ENCODE data around the gene LTBP3. TPM values are rescaled to one million over a fixed set of nuclear protein-coding genes. Genes with fewer than 3 reads are reported as not detected.

Gene LTBP3
- total and polyA plus RNA-seq, 2 of the 4 experiments (the other 2 are of a cell fraction): 6.6 to 145 TPM

GRCh38 chr11:65489706-65490320 lies 68.3 kb downstream of the LTBP3 start:
- no CpG with 5 or more reads among the region's 8 CpGs for WGBS, 2 experiments (ENCODE audit: extremely low coverage in 2 of 2, insufficient read length in 1 of 2)
- no peak for TF ChIP-seq CHD1 (IDR thresholded peaks at IDR 0.05; ENCODE audit: low read depth, low read length)
- TF ChIP-seq POLR2A (IDR thresholded peaks at IDR 0.05; ENCODE audit: low read depth, low read length): peak; percentile 61

More at GRCh38 chr11:65489706-65490320, 68.3 kb downstream of the LTBP3 start:
- Histone ChIP-seq H2BK15ac (ENCODE audit: low read depth, low read length) (peak overlapping the region; percentile 87), H3K9ac (ENCODE audit: low read depth, low read length) (peak overlapping the region; percentile 69), H2AK5ac (ENCODE audit: low read depth, low read length) (peak overlapping the region; percentile 98), H3K4me1 (ENCODE audit: control insufficient read depth, insufficient read depth, low read length) (peaks cover 57% of the 10 kb centered on the region), H3K27ac (ENCODE audit: insufficient read depth, low read length) (peak overlapping the region; percentile 85), H3K4me2 (ENCODE audit: low read depth, low read length) (peak overlapping the region; percentile 23), H3K9me3 (ENCODE audit: control insufficient read depth, insufficient read depth, low read length) (no peaks in the 10 kb centered on the region), H2BK5ac (ENCODE audit: low read depth, low read length, poor library complexity, severe bottlenecking) (peak overlapping the region; percentile 93), H4K8ac (ENCODE audit: low read depth in 2 of 2, low read length in 2 of 2) (peak overlapping the region; percentile 78 to 93), H3K23ac (ENCODE audit: low read depth, low read length) (peak overlapping the region; percentile 70), H4K5ac (ENCODE audit: low read depth, low read length) (peak overlapping the region; percentile 93), H3K18ac (ENCODE audit: low read depth, low read length) (peak overlapping the region; percentile 90), H4K20me1 (ENCODE audit: insufficient read depth, low read length) (no peaks in the 10 kb centered on the region; the same call in 1 of the 2 replicates), H3K27me3 (ENCODE audit: control insufficient read depth, insufficient read depth, low read length) (no peaks in the 10 kb centered on the region), H3K14ac (replicated peaks; ENCODE audit: low read depth, low read length) (peak overlapping the region; percentile 78), H3K79me1 (ENCODE audit: low read depth in 1 of 2, low read length in 2 of 2) (peaks cover 18 to 72% of the 10 kb centered on the region in 2 experiments), H2BK20ac (ENCODE audit: low read depth, low read length) (peak overlapping the region; percentile 96), H3K4me3 (ENCODE audit: insufficient read depth, low read depth, low read length) (no peak overlapping the region), H4K91ac (ENCODE audit: insufficient read depth, low read depth, low read length) (peak overlapping the region; percentile 97), H3K9me1 (ENCODE audit: insufficient read depth, low read length) (peaks cover 23% of the 10 kb centered on the region), H3K4ac (ENCODE audit: low read depth, low read length) (peak overlapping the region; percentile 98), H3K36me3 (ENCODE audit: control insufficient read depth, insufficient read depth, low read length) (no peaks in the 10 kb centered on the region), H2AFZ (replicated peaks; ENCODE audit: low read length, poor library complexity) (peak overlapping the region; percentile 77), H3K56ac (ENCODE audit: extremely low read depth, insufficient read depth, low read length) (peak overlapping the region; percentile 91), H2BK120ac (ENCODE audit: low read depth, low read length) (peak overlapping the region; percentile 97), H2AK9ac (replicated peaks; ENCODE audit: low read depth, low read length, poor library complexity) (peak overlapping the region; percentile 97)
- CTCF ChIA-PET: interaction anchor here (0.9 to 1.4 kb wide), 2 partner anchors 10 to 18 kb away, joined by 3 to 5 read pairs; partner anchors contain the start of gene MALAT1
- DNase-seq (no peak), ATAC-seq (ENCODE audit: low read depth) (no peak)
- in situ Hi-C loops (cut with MboI; ENCODE audit: low sequenced_read_pairs): no loop called here
- intact Hi-C loops (cut with micrococcal nuclease): no loop called here
- POLR2A ChIA-PET (ENCODE audit: unreplicated experiment): interaction anchor here (0.6 to 9.6 kb wide), 8 partner anchors 11 to 69 kb away, joined by 3 to 400 read pairs (median 10); partner anchors contain the start of genes MALAT1 and NEAT1
- BruUV-seq (replicated peaks): no TSS peak
- dilution Hi-C loops (cut with HindIII; ENCODE audit: low sequenced_read_pairs, unreplicated experiment): no loop called here

Data from IMR-90 (cell line).